NOMO-1 (cell line): ENCODE results near the gene CPN1.
A peak's percentile ranks its signal among the peaks of the same experiment; 100 is the strongest.

ENCODE experiments used
- DNase-seq, 2 experiments: peaks; one replicate each; lab custom pipeline; 2025; ENCODE audit not compliant: unreplicated experiment in 2 of 2; lab: John Stamatoyannopoulos, UW

Gene CPN1

GRCh38 chr10:99999319-100000108 lies 82.2 kb downstream of the CPN1 start:
- no peak for DNase-seq

GRCh38 chr10:99998889-99999288 lies 82.8 kb downstream of the CPN1 start:
- no peak for DNase-seq

GRCh38 chr10:99996671-99997648 lies 84.7 kb downstream of the CPN1 start:
- no peak for DNase-seq

GRCh38 chr10:99995713-99996112 lies 86.0 kb downstream of the CPN1 start:
- no peak for DNase-seq

- DNase-seq = no peak
Observed at GRCh38 chr10:99995269-99995668, 86.4 kb downstream of the CPN1 start.

- no peak for DNase-seq
Observed at GRCh38 chr10:99994801-99995200, 86.9 kb downstream of the CPN1 start.

GRCh38 chr10:99993701-99994689 lies 87.7 kb downstream of the CPN1 start:
- DNase-seq = peak; percentile 82 to 96
